Umbilical cord (tissue), 2 donors: ENCODE measurements around the gene G6PD. TPM values are rescaled to one million over a fixed set of nuclear protein-coding genes. Genes with fewer than 3 reads are reported as not detected.
"Not testable (repeated sequence)": the region's sequence is repeated elsewhere in the genome, so short reads cannot be mapped to it uniquely, and the experiment has no call there.

ENCODE experiments used
- DNase-seq: peaks from one replicate; pipeline ENCODE4 v3.0.0-alpha.2; 2015; ENCODE audit warnings: low spot score
- total RNA-seq: library from RNA; depleted of rRNA; stranded (reverse); fragments of >200 nt; gene quantifications from one replicate; pipeline ENCODE4 v1.2.3, GENCODE V29; 2014; ENCODE audit warnings: low replicate concordance; ENCODE audit not compliant: insufficient read depth

G6PD gene
- total RNA-seq, 1 donor from 2014 or later = 12.3 TPM

DNA sequence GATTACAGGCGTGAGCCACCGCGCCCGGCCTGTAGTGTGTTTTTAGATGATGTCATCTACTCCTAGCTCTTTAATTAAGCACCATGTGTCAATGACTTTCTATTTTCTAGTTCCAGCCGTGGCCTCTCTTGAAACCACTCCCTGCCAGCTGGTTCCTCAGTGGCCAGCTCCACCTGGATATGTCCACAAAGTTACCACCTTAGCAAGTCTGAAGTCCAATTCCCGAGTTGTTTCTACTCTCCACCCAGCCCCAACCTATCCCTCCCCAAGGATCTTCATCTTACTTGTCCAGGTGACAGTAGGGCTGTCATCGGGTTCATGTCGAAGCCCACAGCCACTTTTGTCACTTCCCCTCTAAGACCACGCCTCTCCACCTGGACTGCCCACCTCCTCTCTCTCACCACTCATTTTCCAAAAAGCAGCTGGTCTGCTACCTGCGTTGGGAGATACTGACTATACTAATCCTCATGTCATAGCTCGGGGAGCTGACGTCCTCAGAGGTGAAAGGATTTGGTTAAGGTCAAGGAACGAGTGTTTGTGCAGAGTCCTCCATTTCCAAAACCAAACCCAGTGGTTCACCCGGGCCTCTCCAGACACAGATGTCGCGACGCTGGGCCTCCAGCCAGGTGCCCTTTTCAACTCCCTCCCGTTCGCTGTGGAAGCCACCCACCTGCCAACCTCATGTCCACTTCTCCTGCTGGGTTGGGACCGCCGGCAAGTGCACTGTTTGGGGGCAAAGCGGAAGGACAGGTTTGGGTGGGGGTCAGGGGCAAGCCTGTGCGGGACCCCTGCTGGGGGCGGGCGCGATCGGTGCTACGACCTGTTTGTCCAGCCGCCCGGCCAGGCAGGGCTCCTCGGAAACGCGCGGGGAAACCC lies 31.3 kb downstream of the G6PD start:
- no peak for DNase-seq

DNA sequence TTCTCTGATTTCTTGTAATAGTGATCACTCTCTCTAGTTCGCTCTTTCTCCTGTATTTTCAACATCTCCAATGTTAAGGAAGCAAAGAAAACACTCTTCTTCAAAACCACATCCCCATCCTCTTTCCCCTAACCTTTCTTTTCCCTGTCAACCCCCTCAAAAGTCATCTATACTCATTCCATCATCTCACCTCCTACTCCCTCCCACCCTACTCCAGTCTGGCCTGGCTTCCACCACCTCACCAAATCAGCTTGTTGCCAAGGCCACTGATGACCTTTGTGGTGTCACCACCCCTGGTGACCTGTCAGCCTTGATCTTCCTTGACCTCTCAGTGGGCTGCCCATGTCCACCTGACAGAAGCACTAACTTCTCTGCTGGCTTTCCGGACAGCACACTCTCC lies 32.9 kb downstream of the G6PD start:
- DNase-seq = no peak

DNA sequence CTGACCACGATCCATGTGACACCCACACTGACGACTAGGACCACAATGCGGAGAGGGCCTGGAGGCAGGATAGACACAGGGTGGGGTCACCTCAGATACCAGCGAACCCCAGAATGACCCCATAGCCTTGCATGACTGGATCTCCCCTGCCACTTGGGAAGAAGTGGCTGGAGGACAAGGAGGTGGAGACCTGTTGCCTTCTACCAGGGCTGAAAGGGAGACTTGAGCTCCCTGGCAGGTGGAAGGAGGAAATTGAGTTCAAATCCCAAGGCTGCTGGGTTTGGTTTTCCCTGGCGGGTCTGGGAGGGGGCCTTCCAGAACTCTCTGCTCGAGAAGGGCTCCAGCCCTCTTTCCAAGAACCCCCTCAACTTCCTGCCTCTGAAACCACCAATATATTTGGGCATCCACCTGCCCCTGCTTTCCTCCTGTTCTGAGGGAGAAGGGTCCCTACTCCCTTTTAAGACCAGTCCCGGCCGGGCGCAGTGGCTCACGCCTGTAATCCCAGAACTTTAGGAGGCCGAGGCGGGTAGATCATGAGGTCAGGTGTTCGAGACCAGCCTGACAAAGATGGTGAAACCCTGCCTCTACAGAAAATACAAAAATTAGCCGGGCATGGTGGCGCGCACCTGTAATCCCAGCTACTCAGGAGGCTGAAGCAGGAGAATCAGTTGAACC lies 33.6 kb downstream of the G6PD start:
- no peak for DNase-seq

DNA sequence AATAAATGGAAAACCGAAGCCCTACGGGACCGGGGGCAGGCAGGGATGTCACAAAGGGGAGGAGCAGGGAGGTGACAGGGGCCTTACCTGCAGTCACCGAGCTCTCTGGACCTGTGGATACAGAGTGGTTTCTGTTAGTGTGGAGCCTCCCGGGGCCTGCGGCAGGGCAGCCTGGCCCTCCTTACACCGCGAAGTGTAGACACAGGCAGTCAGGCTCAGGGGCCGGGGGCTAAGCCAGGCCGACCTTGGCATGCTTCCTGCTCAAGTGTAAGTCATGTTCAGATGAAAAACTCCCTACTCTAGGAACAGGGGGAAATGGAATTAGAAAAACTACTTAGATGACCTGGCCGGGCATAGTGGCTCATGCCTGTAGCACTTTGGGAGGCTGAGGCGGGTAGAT lies 34.9 kb downstream of the G6PD start:
- no peak for DNase-seq

DNA sequence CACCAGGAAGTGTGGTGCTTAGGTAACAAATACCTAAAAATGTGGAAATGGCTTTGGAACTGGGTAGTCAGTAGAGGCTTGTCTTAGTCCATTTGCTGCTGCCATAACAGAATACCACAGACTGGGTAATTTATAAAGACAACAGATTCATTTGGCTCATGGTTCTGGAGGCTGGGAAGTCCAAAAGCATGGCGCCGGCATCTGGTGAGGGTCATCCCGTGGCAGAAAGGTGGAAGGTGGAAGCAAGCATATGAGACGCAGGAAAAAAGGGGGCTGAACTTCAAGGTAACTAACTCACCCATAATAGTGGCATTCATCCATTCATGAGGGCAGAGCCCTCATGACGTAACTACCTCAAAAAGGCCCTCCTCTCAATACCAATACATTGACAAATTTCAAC lies 37.2 kb downstream of the G6PD start:
- DNase-seq = no peak

DNA sequence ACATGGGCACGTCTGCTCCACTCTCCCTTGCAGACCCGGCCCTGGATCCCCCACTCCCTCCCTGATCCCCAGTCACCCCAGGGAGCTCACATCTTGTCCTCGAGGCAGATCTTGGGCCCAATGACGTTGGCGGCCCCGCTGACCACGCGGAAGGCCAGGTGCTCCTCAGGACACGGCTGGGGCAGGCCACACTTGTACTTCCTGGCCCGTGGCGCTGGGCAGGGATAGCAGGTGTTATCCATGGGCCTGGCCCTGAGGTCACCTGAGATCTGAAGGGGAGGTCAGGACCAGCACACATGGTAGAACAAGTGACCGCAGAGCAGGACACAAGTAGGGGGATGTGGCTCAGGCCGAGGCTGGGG lies 38.3 kb downstream of the G6PD start:
- no peak for DNase-seq

DNA sequence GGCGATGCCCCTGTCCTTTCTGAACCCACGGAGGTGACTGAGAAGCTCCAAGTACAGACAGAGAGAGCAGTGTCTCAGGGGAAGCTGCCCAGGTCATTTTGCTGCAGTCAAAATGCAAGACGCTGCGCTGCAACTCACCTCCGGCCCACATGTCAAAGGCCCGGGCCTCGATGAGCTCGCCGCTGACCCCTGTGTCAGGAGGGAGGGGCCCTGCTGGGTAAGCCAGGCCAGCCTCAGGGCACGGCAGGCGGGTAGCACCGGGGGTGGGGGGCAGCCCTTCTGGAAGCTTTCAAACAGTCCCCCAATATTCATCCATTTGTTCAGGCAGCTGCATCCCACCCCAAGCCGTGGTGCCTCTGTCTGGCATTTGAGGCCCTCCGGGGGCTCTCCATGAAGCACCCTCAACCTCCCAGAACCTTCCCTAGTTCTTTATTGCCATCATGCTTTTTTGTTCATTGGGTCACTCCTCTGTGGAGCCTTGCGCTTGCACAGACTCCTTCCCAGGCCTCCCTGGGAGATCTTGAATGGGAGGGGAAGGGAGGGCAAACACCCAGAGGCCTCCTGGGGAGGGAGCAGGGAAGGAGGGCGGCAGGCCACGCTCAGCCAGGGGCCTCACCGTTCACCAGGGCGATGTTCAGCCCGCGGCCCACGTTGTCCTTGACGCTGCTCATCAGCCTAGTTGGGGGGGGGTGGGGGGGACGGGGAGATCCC lies 38.8 kb downstream of the G6PD start:
- DNase-seq = no peak

DNA sequence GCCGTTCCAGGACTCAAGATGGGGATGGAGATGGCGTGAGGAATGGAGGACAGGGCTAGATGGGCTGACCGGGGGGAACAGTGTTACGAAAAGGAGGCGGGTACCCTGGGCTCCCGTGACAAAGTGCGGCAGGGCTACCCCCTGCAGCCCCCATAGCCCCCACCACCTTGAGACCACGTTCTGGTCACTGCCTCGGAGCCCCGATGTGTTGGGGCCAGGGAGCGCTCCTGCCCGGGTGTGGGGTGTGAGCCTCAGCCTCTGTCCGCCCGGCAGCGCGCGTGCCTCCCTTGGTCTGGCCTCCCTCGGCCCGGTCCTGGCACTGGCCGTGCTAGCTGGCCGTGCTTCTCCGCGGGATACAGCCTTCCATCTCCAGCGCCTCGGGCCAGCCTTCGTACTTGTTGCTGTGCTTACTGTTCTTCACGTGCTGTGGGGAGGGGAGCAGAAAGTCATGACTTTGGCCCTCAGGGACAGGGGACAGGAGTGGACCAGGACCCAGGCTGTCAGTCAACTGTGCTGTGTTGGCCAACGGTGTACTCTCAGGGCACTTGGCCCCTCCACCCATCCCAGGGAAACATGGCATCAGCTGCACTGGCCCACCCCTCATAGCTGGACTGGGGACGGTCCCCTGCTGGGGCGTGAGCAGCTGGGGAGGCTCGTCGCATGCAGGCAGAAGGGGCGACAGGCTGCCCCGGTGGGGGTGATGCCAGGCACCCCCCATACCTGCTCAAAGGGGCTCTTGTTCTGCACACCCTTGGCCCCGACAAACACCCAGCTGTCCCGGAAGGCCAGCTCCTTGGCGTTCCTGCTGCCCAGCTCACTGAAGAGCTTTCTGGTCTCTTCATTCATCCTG lies 39.9 kb downstream of the G6PD start:
- no peak for DNase-seq

DNA sequence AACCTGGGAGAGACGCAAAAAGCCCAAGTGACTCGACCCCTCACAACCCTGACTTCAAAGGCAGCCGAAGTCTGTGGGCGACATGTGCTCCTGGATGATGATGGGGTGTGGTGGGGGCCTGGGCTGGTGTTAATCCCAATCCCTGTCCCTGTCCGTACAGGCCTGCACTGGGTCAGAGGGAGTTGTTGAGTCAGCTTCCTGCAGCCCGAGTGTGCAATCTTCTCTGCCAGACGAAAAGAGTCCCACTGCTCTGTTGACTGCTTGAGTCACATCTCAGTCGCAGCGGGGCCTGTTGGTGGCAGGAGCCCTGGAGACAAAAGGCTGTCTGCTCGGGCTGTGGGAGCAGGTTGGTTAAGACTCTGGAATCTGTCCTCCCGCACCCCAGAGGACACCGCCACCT lies 40.9 kb downstream of the G6PD start:
- no peak for DNase-seq

DNA sequence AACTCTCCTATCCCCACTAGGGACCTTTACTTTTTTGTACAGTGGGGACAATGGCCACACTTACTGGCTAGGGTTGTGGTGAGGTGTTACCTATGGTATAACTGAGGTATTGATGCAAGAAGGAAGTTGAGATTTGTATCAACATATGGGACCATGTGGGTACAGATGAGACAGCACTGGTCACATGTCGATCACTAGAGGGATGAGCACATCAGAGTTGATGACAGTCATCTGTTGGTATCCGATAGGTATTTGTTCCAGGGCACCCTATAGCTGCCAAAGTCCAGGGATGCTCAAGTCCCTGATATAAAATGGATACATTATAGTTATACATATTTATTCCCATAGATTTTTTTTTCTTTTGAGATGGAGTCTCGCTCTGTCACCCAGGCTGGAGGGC lies 43.7 kb downstream of the G6PD start:
- no peak for DNase-seq

DNA sequence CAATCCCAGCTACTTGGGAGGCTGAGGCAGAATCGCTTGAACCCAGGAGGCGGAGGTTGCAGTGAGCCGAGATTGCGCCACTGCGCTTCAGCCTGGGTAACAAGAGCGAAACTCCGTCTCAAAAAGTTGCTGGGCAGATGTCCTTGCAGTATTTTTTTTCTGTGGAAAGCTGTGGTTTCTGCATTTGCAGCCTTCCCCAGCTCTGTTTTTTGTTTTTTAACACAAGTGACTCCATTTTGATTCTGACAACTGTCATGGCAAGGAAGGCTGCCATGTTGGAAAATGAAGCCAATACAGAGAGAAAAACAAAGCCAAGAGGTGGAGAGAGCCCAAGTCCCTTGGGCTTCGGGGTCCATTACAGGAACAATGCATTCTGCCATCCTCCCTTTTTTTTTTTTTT lies 44.5 kb downstream of the G6PD start:
- DNase-seq = no peak

DNA sequence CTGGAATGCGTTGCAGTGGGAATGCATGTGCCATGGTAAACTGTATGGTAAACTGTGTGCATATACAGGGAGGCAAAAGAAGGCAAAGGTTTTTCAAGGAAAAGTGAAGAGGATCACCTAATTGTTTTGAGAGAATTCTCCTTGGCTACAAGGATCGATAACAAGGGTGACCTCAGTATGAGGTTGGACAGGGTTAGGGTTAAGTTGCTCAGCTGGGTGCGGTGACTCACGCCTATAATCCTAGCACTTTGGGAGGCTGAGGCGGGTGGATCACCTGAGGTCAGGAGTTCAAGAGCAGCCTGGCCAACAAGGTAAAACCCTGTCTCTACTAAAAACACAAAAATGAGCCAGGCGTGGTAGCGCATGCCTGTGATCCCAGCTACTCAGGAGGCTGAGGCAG lies 45.2 kb downstream of the G6PD start:
- not testable (repeated sequence) for DNase-seq

DNA sequence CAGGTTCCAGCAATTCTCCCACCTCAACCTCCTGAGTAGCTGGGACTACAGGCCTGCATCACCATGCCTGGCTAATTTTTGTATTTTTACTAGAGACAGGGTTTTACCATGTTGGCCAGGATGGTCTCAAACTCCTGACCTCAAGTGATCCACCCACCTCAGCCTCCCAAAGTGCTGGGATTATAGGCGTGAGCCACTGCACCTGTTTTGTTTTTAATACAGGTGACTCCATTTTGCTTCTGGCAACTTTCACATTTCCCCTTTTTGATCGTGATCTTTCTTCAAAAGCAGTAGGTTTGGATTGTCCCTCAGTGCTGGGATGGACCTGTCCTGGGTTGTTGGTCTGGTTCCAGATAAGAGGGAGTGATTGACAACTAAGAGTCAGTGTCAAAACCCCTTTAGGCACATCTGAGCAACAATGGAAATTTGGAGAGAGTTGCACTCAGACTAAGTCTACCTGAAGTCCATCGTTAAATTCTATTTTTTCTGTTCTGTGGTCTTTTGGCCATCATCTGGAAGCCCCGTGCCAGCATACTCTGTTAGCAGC lies 50.0 kb downstream of the G6PD start:
- not testable (repeated sequence) for DNase-seq

DNA sequence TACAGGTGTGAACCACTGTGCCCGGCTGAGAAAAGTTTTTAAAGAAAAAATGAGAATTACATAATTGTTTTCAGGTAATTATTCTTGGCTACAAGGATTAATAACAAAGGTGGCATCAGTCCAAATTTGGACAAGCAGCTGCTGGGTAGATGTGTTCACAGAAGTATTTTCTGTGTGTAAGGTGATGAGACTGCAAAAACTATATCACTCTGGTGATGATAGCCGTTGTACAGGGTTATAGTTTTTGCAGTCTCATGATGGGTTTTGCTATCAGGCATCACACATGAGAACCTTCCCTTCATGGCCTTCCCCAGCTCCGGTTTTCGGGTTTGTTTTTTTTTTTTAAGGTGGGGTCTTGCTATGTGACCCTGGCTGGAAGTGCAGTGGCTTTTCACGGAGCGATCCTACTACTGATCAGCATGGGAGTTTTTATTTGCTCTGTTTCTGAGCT lies 51.1 kb downstream of the G6PD start:
- DNase-seq = no peak

DNA sequence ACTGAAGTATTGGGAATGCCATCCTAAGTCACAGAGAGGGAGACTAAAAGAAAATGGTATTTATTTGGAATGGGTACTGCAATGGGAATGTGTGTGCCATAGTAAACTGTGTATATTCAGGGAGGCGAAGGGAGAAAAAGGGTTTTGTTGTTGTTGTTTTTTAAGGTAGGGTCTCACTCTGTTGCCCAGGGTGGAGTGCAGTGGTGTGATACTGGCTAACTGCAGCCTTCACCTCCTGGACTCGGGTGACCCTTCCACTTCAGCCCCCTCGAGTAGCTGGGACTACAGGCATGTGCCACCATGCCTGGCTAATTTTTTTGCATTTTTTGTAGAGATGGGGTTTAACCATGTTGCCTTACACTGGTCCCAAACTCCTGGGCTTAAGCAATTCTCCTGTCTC lies 51.9 kb downstream of the G6PD start:
- no peak for DNase-seq

DNA sequence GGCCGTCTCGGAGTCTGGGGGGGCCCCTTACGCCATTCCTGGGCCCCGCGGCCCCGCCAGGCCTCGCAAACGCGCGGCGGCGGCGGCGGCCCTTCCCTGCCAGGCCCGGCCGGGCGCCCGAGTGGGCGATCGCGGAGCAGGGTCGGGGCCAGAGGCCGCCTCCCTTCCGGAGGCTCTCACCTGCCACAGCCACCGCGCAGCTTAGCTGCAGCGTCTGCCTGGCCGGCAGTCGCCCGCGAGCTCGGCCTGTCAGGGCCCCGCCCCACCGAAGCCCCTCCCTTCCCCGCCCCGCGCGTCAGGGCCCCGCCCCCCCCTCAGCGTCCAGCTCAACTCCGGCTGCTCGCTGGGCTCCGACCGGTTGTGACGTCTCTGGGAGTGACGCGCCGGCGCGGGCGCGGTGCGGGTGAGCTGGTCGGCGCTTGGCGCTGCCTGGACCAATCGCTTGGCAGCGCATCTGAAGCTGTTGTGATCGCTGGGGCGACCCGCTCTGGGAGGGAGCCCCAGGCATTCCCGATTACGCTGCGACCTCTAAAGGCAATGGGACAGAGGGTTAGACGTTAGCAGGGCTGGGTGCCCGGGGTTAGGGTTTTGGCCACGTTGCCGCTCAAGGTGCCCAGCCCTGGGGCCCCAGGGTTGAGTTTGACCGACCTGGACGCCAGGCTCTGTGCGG lies 56.1 kb downstream of the G6PD start, which contains the start of gene SLC10A3:
TSS of gene SLC10A3 (minus strand) at position 216 of the 670 bp plus-strand sequence. CDS start 1,689 bp downstream, outside the sequence.
- DNase-seq = peak; percentile 94

DNA sequence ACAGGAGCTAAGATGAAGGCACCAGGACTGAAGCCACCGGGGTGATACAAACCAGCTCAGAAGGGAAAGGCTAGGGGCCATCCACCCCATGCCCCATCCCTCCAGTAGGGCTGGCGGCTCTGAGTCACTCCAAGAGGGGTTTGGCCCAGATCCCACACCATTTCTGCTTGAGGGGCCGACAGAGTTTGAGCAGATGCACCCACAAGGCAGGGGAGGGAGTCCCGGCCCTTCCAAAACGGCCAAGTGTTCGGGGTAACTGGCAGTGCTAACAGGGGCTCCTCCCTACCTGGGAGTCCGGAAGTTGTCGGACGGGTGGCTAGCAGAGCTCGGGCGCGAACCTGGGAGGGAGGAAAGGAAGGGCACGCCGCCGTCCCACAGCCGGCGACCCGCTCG lies 56.6 kb downstream of the G6PD start:
- DNase-seq = peak; percentile 44

DNA sequence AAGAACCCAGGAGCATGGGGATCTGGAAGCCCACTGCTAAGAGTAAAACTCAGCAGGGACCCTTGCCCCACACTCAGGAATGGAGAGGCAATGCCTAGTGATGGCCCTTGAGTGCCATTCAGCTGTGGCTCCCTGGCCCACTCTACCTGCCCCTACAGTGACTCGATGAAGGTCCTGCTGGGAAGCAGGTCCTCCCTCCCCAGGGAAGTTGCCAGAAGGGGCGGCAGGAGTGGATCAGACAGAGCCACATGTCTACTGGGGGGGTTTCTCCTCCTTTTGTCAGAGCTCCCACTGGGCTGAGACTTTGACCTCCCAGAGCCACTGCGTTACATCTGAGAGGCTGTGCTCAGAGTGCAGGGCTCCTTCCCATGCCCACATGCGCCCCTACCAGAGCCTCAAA lies 57.5 kb downstream of the G6PD start:
- no peak for DNase-seq

DNA sequence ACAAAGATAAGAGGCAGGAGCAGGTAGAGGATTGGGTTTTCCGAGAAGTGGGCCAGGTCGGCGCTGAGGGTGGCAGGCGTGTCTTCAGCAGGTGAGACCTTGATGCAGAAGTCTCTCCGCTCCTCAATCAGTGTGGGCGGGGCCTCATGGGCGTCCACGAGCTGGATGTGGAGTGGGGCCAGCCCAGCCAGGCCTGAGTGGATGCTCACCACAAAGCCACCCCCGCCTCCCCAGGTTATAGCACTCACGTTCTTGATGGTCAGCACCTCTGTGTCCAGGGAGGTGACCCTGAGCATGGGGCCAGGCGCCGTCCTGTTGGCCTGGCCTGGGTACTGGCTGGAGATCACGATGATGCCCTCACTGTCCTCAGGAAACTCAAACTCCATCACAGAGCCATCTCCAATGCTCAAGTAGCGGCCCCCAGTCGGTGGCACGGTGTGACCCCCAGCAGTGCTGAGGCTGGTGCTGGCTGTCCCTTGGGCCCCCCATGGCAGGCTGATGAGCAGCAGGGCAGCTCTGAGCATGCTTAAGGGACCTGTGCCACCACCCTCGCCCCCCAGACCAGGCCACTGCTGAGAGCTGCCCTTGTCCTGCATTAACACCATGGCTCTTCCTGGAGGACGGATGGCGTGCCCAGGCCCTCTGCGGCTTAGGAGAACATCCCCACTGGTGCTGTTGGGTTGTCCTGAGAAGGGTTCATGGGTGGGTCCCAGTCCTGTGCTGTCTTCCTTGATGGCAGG lies 58.1 kb downstream of the G6PD start:
- DNase-seq = no peak
